ENCODE results near the gene PTPN5. TPM values are rescaled to one million over a fixed set of nuclear protein-coding genes. Genes with fewer than 3 reads are reported as not detected.
"Not testable (repeated sequence)": the region's sequence is repeated elsewhere in the genome, so short reads cannot be mapped to it uniquely, and the experiment has no call there.

Gene PTPN5
- total RNA-seq (2014; rRNA removed; shearing (Covaris generic)), result not detected in 2 replicates

DNA sequence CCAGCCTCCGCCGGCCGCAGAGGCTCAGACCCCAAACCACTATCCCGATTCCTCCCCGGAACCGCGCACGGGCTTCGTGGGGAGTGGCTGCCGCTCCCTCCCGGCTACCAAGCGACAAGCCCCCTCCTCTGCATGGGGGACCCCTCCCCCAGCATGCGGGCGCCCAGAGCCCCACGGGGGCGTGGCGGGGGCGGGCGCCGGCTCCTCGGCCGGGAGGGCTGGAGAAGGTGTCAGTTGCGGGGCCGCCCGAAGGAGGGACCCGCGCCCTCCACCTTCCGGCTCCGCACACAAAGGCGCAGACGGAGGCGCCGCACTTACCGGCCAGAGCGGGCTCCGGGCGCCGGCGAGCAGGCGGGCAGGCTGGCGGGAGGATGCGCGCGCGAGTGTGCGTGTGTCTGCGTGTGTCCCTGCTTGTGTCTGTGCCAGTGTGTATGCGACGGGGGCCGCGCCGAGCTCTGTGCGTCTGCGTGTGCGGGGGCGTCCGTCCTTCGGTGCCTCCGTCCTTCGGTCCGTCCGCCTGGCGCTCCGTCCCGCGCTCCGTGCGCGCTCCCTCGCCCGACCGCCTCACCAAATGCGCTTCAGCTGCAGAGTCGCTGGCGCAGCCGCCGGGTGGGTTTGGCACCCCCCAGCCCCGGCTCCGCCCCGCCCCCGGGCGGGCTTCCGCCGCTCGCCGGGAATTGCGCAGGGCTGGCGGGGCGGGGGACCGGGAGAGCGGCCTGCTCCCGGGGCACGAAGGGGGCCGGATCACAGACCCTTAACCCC is at the start of gene PTPN5:
PTPN5 (minus strand) TSS at position 592 of the 762 bp plus-strand sequence. CDS start 19,840 bp downstream, outside the sequence.
- no peak for DNase-seq (ENCODE audit: low spot score)
- in situ Hi-C loops (cut with HindIII; ENCODE audit: low sequenced_read_pairs), result no loop called here

DNA sequence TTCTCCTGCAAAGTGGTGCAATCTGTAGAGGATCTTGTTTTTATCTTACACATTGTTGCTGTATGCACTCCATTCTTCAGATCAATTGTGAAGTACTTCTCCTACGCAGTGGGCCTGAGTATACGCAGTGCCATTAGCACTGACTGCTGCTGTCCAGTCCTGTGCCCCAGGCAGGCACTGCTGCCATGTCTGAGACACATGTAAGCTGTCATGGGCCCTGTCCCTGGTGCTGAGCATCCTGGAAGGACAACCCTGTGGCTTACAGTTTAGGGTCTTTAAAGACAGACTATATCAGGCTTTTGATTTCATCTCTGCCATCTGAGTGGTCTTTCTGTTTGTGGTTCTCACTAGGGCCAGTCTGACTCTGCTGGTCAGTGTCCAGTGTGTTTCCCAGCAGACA is 44.8 kb upstream of the PTPN5 start:
- no peak for DNase-seq (ENCODE audit: low spot score)
- in situ Hi-C loops (cut with HindIII; ENCODE audit: low sequenced_read_pairs), result no loop called here

DNA sequence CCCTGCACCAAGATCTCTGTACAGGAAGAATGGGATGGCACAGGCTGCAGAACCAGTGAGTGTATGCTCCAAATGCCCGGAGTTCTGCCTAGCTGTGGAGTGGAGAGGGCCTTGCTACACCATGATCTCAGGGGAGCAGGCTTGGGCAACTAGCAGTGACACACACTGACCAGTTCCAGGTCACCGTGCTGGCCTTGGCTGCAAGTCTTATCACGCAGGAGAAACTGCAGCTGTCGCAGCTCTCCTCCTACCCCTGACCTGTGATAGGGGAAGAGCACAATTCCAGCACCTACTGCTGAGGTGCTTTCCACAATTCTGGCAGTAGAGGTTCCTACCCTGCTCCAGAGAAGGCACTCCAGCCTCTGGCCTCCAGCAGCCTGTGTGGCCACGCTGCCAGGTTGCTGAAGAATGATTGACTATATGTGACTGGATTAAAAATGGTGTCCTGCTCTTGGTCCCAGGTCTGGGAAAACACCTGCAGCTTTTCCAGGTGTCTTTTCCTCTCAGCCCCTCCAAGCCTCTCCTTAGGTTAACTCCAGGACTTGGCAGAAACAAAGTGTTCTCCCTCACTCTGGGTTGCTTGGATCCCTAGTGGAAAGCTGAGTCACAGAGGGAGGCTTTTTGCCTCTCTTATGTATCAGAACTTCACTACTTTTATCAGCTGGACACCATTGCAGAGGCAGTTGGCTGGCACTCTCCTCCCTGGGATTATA is 43.3 kb upstream of the PTPN5 start:
- no peak for DNase-seq (ENCODE audit: low spot score)
- in situ Hi-C loops (cut with HindIII; ENCODE audit: low sequenced_read_pairs), result no loop called here

DNA sequence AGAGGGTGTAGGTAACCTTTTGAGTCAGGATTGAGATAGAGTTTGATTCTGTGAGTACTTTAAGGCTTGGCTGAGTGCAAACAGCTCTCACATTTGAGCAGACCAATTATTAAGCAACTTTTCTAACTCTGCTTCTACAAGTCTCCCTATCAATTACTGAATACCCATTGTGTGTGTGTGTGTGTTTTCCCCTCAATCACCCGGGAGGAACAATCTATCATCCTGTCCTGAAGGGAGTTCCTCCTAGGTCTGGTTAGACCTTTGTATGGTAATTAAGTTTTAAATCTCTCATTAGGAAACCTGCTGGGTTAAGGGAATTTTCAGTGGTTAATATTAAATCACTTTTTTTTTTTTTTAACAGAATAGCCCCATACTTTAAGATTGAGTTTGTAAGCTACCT is 28.6 kb upstream of the PTPN5 start:
- DNase-seq (ENCODE audit: low spot score); in situ Hi-C loops (cut with HindIII; ENCODE audit: low sequenced_read_pairs): not testable (repeated sequence)

DNA sequence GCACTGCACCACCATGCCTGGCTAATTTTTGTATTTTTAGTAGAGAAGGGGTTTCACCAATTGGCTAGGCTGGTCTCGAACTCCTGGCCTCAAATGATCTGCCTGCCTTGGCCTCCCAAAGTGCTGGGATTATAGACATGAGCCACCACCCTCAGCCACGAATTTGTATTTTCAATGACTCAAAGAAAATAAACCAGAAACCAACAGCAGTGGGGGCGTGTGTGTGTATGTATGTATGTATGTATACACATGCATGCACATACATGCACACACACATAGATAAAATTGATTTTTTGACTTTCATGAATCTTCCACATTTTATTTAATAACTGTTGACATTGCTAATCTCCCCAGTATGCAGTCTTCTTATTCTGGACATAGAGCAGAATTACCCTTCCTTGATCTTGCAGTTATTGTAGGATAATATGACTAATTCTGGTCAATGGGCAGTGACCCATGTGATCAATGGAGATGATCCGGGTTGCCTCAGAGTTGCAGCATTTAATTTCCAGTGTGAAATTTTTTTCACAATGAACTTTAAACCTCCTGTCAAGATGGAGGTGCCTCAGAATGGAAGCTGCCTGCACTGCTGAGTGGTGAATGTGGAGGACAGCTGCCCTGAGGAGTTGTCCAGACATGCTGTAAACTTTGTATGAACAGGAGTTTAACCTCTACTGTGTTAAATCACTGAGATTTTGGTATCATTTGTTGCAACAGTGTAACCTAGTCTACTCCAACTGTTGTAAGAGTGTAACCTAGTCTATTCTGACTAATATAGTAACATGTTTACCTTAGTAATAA is 12.8 kb upstream of the PTPN5 start:
- in situ Hi-C loops (cut with HindIII; ENCODE audit: low sequenced_read_pairs), result no loop called here
- DNase-seq (ENCODE audit: low spot score), result no peak

DNA sequence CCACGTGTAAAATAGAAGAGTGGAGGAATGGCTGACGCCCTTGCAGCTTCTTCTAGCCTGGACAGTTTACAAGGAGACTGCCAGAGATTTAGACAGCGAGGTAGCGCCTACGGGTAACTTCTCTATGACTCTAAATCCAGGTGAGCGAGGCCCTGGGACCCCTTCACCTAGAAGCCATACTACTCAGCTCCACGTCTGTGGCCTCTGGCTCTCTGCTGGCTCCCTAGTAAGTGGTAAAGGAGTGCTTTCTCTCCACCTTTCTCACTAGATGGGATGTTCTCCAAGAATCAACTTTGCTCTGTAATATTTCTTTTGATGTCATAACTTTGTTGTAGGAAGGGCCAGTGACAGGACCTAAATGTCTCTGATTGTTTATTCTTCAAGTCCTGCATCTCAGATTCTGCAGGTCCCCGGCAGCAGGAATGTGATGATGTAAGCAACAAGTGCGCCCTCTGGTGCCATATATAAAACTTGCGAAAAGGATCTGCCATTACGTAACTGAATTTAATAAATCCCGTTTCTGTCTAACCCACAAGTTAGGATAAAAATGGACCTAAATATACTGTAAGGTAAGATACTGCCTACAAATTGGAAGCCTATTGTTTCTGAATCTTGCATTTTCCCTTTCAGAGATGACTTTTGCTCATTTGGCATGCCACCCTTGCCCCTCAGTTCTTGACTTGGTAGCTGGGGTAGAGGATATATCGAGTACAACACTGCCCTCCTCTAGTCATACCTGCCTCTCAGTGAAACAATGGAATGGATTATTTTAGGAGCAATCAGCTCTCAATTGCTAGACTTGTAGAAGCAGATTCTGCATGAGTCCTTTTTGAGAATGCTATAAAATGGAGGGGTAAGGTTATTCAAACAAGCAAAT is 11.0 kb upstream of the PTPN5 start:
- DNase-seq (ENCODE audit: low spot score), result peak; percentile 46
- in situ Hi-C loops (cut with HindIII; ENCODE audit: low sequenced_read_pairs), result no loop called here

DNA sequence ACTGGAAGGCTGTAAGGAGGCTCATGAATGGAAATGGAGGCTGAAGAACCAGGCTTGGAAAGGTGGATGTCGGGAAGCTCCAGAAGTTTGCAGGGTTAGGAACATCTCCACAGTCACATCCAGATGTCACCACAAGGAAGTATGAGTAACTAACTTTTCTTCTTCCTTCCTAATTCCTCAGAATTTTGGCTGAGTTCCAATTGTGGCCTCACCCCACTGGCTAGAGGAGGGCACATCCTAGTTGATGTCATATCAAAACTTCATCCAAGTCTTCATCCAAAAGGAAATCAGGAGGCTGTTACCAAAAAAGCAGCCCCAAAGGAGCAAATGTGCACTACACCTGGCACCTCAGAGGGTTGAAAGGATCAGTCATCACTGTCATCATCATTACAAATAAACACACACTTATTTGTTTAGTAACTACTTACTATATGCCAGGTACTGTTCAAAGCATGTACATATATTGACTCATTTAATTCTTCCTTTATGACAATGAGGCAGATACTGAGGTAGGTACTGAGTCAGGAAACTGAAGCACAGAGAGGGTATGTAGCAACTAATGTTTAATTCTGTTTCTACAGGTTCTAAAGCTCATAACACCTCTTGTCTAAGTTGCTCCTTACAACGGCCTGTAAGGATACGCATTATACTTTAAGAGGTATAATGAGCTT is 7.3 kb upstream of the PTPN5 start:
- in situ Hi-C loops (cut with HindIII; ENCODE audit: low sequenced_read_pairs), result no loop called here
- DNase-seq (ENCODE audit: low spot score), result no peak

DNA sequence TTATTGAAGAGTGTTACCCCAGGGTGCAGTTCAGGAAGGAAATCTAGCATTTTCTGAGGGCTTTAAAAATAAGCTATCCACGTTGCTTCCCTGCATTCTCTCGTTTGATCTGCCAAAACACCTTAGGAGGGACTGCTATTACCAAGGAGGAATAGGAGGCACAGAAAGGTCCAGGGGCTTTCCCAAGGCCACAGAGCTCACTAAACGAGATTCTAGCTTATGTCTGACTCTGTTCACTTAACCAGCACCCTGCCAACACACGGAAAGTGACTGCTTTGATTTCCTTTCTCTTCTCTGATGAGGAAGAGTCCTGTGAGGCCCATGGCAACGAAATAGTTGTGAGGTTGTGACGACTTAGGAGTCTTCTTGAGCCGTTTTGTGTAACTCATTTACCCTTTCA is 3.4 kb upstream of the PTPN5 start:
- DNase-seq (ENCODE audit: low spot score), result no peak
- in situ Hi-C loops (cut with HindIII; ENCODE audit: low sequenced_read_pairs), result no loop called here

DNA sequence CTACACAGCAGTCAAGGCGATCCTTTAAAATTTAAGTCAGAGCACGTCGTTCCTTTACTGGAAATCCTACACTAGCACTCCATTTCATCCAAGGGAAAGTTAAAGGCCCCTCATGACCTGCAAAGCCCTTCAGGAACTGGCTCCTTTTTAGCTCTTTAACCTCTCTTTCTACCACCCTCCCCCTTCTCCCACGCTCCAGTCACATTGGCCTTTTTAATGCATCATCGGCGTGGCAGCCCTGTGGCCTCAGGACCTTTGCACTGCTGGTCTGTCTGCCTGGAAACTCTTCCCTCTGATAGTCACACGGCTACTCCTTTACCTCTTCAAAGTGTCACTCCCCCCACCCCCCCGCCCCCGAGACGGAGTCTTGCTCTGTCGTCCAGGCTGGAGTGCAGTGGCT is 1.2 kb upstream of the PTPN5 start:
- no peak for DNase-seq (ENCODE audit: low spot score)
- in situ Hi-C loops (cut with HindIII; ENCODE audit: low sequenced_read_pairs), result no loop called here

DNA sequence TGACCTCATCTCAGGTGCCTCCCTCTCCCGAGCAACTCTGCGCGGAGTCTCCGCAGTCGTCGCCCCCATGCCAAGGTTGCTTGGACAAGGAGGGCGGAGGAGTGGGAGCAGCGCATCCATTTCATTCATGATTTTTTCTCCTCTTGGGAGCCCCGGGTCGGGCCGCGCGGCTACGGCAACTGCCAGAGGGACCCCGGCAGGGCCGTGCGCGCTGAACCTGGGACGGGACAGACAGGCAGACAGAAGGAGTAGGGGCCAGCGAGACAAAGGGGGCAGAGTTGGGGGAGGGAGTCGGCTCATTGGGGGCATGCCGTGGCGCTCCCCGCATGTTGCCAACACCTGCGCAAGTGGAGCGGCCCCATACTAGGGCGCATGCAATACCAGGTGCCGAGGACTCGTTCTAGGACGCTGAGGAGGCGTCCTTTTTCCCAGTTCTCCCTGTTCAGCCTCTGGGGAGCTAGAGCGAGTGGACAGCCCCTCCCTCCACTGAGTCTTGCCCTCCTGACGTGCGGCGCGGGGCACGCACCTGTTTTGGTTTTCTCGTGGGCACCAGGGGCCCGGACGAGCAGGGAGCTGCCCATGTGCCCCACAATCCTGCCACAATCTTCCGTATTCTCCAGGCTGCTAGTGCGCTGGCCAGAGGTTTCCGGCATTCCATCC is 501 bp upstream of the PTPN5 start:
- in situ Hi-C loops (cut with HindIII; ENCODE audit: low sequenced_read_pairs), result no loop called here

DNA sequence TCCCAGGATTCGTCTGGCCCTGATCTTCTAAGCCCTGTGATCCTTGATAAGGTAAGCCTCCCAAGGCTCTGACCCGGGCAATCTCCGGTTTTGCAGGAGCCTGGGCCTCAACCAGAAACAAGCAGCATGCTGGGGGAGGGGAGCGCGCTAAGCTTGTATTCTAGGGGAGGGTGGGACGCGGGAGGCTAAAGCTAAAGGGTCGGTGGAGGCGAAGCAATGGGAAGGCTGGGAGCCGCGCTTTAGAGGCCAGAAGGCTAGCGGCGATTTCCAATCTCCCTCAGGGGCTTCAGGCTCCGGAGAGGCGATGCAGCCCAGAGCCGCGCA is 753 bp downstream of the PTPN5 start:
- in situ Hi-C loops (cut with HindIII; ENCODE audit: low sequenced_read_pairs), result no loop called here
- no peak for DNase-seq (ENCODE audit: low spot score)

More for the DNA sequence above, 501 bp upstream of the PTPN5 start:
- DNase-seq (ENCODE audit: low spot score), result no peak

DNA sequence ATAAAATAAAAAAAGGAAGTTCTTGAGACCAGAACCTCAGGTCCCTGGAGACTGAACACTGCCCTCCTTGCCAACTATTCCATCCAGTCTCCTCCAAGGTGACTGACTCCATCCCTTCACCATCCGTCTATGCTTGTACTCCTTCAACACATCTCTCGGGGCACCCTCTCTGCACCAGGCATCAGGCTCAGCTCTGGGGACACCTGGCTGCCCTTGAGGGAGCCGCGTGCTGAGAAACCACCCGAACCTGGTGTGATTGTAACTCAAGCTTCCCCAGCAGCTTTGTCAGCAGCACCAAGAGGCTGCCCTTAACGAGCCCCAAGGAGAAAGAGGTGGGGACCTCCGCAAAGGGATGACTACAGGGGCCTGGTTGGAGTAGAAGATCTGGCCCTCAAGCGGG is 1.7 kb downstream of the PTPN5 start:
- no peak for DNase-seq (ENCODE audit: low spot score)
- in situ Hi-C loops (cut with HindIII; ENCODE audit: low sequenced_read_pairs), result no loop called here

DNA sequence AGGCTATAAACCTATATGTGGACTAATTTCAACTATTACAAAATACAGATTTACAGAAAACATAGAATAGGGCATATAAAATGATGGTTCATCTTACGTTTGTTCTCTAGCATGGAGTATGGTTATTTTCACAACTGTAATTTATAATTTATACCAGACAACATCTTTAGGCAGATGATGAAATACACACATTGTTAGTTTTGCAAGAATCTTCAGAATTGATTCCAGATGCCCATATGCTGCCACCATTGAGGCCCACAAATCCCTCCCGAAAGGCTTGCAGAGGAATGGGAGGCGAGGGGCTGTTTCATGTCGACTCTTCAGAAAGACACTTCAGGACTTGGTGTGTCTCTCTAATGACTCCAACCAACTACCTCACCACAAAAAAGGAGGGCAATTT is 6.2 kb downstream of the PTPN5 start:
- DNase-seq (ENCODE audit: low spot score), result no peak
- in situ Hi-C loops (cut with HindIII; ENCODE audit: low sequenced_read_pairs), result no loop called here

DNA sequence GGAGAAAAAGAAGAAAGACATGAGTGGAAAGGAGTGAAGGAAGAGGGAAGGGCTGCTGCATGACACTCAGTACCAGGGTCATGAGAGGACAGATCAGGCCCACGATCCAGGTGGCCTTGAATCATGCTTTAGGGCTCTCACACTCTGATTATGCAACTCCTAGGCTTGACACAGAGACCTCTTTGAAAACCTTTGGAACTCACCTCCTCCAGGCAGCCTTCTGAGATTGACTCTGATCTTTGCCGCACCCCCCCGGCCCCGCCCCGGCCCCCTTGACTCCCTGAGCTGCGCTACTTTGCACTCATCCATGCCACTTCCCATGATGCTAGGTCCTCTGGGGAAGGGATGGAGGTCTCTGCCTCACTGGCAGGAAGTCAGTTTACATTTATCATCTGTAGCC is 10.7 kb downstream of the PTPN5 start:
- no peak for DNase-seq (ENCODE audit: low spot score)
- in situ Hi-C loops (cut with HindIII; ENCODE audit: low sequenced_read_pairs), result no loop called here

DNA sequence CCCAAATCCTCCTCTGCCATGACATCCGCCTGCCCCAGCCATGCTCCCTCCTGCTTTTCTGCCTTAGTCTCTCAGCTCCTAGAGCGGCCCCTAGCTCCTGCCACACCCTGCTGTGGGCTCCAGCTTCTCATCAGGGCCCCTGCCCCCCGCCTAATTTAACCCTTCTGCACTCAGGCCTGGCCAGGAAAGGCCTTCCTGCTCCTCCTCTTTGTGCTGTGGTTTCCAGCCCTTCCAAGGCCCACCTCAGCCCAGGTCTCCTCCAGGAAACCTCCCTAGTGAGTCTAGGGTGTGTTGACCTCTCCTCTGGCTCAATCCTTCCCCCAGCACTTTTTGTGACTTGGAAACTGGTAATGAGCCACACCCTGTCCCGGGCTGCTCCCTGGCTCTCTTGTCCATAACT is 11.3 kb downstream of the PTPN5 start:
- DNase-seq (ENCODE audit: low spot score), result no peak
- in situ Hi-C loops (cut with HindIII; ENCODE audit: low sequenced_read_pairs), result no loop called here

DNA sequence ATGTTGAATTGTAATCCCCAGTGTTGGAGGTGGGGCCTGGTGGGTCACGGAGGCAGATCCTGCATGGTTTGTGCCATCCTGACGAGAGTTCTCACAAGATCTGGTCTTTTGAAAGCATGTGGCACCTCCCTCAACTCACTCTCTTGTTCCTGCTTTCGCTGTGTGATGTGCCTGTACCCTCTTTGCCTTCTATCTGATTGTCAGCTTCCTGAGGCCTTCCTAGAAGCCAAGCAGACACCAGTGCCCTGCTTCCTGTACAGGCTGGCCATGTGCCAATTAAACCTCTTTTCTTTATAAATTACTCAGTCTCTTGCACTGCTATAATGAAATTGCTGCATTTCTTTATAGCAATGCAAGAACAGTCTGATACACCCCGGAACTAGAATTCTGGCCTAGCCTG is 13.1 kb downstream of the PTPN5 start:
- in situ Hi-C loops (cut with HindIII; ENCODE audit: low sequenced_read_pairs), result no loop called here
- DNase-seq (ENCODE audit: low spot score), result no peak

DNA sequence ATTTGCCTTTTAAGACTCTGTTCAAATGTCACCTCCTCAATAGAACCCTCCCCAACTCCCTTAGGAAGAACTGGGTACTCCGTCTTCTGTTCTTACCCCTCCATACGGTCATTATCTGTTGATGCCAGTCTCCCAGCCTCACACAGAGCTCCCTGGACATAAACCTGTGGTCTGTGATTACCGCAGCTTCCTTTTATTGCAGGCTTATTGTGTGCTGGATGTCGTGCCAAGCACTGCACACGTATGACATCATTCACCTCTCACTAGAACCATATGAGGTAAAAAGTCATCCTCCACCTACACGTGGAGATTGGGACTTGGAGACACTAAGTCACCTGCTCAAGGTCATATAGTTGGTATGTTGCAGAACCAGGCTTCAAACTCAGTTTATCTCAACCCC is 15.3 kb downstream of the PTPN5 start:
- no peak for DNase-seq (ENCODE audit: low spot score)
- in situ Hi-C loops (cut with HindIII; ENCODE audit: low sequenced_read_pairs), result no loop called here

Measured in G401 (cell line).